Colonic mucosa (tissue), 4 donors: ENCODE measurements around the gene MYO1G. TPM values are rescaled to one million over a fixed set of nuclear protein-coding genes. Genes with fewer than 3 reads are reported as not detected.

ENCODE experiments used
- DNase-seq: peaks from one replicate; pipeline ENCODE4 v3.0.0-alpha.2; 2020
- H3K27ac ChIP-seq: fragments of 200-600 bp; one replicate; pipeline ENCODE4 v1.8.0; 2021
- H3K27me3 ChIP-seq: fragments of 200-600 bp; one replicate; pipeline ENCODE4 v1.8.0; 2021
- H3K36me3 ChIP-seq: fragments of 200-600 bp; one replicate; pipeline ENCODE4 v1.8.0; 2021
- H3K4me1 ChIP-seq: fragments of 200-600 bp; one replicate; pipeline ENCODE4 v1.8.0; 2021; ENCODE audit warnings: mild to moderate bottlenecking
- H3K4me3 ChIP-seq: fragments of 200-600 bp; one replicate; pipeline ENCODE4 v1.8.0; 2021
- H3K9ac ChIP-seq, 2 donors: one replicate each; pipeline ENCODE4 v1.7.0; 2013; ENCODE audit warnings: control low read depth in 2 of 2, low read depth in 2 of 2, low read length in 2 of 2
- H3K9me3 ChIP-seq: fragments of 200-600 bp; one replicate; pipeline ENCODE4 v1.8.0; 2021
- intact Hi-C: fragments of 100-400 bp; cut with DNase I; formaldehyde crosslinking; loops from one replicate; pipeline ENCODE4 v1.14.1; 2022
- total RNA-seq, 2 donors: library from RNA; stranded (reverse); fragmentation: NEBNext Ultra II Directional in 1 of 2; extraction: Animal tissue kit (Norgen Biotek cat#: 25700) in 1 of 2; gene quantifications; one replicate each; pipeline ENCODE4 v1.2.1, GENCODE V29; 2021
- TF ChIP-seq, protein P1 (sequence below): fragments of 200-600 bp; IDR thresholded peaks from one replicate; pipeline ENCODE4 v1.8.0; 2022; ENCODE audit warnings: antibody characterized with exemption, mild to moderate bottlenecking
- donor health status: healthy.
- donor health status: DM: no; HTN: no; CAD: no.
- donor health status: DM: no; HTN: no; CAD: no.

Gene MYO1G
- total RNA-seq, 2 donors from 2014 or later, result 2.1 to 3.6 TPM

DNA sequence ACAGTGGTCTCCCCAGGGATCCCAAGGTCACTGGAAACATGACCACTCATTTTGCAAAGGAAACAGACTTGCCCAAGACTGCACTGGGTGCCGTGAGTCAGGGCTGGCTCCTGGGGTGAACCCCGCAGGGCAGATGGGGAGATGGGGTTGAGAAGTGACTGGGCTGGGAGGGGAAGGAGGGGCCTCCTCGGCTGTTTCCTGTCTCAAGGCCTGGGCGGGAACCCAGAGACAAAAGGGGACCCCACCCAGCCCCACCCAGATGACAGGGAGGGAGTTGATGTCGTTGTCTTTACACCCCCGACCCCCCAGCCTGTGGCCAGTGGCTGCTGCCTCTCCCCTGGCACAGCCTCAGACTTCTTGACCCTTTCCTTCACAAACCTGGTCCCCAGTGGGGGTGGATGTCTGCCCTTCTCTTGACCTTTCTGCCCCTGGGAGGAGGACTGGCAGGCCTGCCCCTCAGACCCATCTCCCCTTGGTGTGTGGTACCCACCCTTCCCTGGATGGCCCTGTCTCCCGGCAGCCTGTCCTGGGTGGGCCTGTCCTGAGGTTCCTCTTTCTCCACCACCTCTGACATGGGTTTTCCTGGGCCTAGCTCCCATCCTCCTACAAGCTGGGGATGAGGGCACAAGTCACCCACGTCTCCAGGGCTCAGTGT lies 1.4 kb downstream of the MYO1G start:
- DNase-seq, result no peak
- no peaks in the 10 kb centered on the region for H3K4me1 ChIP-seq
- H3K9ac ChIP-seq, result peak overlapping the region; percentile 35 to 46
- H3K4me3 ChIP-seq, result peak overlapping the region; percentile 21
- H3K36me3 ChIP-seq, result no peaks in the 10 kb centered on the region
- no peaks in the 10 kb centered on the region for H3K9me3 ChIP-seq
- TF ChIP-seq, protein P1, sequence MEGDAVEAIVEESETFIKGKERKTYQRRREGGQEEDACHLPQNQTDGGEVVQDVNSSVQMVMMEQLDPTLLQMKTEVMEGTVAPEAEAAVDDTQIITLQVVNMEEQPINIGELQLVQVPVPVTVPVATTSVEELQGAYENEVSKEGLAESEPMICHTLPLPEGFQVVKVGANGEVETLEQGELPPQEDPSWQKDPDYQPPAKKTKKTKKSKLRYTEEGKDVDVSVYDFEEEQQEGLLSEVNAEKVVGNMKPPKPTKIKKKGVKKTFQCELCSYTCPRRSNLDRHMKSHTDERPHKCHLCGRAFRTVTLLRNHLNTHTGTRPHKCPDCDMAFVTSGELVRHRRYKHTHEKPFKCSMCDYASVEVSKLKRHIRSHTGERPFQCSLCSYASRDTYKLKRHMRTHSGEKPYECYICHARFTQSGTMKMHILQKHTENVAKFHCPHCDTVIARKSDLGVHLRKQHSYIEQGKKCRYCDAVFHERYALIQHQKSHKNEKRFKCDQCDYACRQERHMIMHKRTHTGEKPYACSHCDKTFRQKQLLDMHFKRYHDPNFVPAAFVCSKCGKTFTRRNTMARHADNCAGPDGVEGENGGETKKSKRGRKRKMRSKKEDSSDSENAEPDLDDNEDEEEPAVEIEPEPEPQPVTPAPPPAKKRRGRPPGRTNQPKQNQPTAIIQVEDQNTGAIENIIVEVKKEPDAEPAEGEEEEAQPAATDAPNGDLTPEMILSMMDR, result no peak
- H3K27ac ChIP-seq, result peak overlapping the region; percentile 10
- no peaks in the 10 kb centered on the region for H3K27me3 ChIP-seq
- intact Hi-C loops, result loop anchor here (5.0 kb wide), 1 partner anchor 160 kb away; no protein-coding TSS in a partner anchor

DNA sequence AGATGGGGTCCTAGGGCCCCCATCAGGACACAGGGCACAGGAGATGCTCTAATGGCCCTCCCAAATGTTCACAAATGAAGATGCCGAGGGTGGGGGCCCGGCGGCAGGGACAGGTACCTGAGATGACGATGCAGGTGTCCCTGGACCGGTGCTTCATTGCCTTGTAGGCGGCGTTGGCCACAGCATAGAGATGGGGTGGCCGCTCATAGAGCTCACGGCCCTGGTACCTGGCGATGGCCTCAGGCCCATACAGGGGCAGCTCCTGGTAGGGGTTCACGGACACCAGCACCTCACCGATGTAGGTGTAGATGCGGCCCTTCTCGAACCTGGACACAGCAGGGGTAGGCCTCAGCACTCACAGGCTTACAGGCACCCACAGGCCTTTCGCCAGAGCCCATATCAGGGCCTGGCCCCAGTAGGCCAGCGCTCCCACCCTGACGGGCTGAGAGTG lies 2.0 kb downstream of the MYO1G start:
- H3K9ac ChIP-seq, result peak overlapping the region in 1 of 2 donors; percentile 16
- H3K27me3 ChIP-seq, result no peaks in the 10 kb centered on the region
- no peaks in the 10 kb centered on the region for H3K9me3 ChIP-seq
- TF ChIP-seq, protein P1, result no peak
- no peak overlapping the region for H3K27ac ChIP-seq
- DNase-seq, result no peak
- H3K36me3 ChIP-seq, result no peaks in the 10 kb centered on the region
- intact Hi-C loops, result loop anchor here (5.0 kb wide), 1 partner anchor 161 kb away; no protein-coding TSS in a partner anchor
- no peaks in the 10 kb centered on the region for H3K4me1 ChIP-seq
- H3K4me3 ChIP-seq, result no peak overlapping the region

DNA sequence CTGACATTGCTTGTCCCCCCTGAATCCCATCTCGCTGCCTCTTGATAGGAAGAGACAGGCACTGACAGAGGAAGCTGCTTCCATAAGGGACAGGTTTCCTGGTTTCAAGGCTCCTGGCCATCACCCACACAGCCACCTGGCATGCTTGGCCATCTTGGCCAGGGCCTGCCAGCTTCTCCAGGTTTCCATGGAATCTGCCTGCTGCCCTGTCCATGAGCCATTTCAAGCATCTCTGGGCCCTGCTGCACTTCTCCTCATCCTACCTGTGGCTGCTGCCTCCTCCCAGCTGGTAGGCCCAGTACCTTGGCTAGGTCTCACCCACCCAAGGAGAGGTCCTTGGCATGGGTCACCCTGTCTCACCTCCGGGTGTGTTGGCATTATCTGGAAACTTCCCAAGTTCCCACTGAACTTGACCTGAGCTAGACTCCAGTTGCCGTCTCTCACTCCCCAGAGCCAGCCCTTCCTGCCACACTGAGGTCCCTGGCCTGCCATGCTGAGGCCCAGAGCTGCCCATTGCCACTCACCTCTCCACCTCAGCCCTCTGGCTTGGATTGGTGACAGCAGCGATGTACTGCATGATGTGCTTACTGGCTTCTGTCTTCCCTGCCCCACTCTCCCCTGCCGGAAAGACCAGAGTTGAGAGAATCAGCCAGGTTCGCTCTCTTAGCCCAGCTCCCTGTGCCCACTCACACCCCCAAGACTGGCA lies 2.6 kb downstream of the MYO1G start:
- H3K4me3 ChIP-seq, result no peak overlapping the region
- TF ChIP-seq, protein P1, result no peak
- no peak for DNase-seq
- H3K4me1 ChIP-seq, result no peaks in the 10 kb centered on the region
- intact Hi-C loops, result loop anchor here (5.0 kb wide), 1 partner anchor 161 kb away; no protein-coding TSS in a partner anchor
- no peak overlapping the region for H3K9ac ChIP-seq
- no peak overlapping the region for H3K27ac ChIP-seq
- H3K9me3 ChIP-seq, result no peaks in the 10 kb centered on the region
- no peaks in the 10 kb centered on the region for H3K27me3 ChIP-seq
- H3K36me3 ChIP-seq, result no peaks in the 10 kb centered on the region

DNA sequence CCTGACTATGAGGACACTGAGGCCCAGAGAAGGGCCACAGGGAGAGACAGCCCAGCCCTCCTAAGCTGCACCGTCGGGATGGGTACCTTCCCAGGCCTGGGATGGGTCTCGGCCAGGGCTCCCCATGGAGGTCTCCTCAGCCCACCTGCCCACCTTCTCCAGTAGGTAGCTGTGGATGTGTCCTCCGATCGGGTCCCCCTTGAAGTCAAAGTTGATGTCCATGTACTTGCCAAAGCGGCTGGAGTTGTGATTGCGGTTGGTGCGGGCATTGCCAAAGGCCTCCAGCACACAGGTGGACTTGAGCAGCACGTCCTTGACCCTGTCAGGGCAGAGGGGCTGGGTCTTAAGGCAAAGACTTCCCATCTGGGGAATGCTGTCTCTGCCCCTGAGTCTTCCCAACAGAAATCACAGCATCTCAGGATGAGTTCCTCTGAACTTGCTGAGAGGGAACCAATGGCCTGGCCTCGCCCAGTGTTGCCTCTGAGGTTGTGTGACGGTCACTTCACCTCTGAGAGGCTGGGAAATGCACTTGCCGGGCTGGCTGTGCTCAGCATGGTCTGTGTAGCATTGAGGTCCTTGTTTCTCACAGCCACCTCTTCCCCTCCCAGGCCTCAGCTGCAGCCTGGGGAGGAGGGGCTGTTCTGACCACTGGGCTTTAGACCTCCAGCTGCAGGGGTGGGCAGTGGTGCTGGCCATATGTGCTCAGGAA lies 3.3 kb downstream of the MYO1G start:
- intact Hi-C loops, result loop anchor here (5.0 kb wide), 1 partner anchor 162 kb away; no protein-coding TSS in a partner anchor
- H3K36me3 ChIP-seq, result no peaks in the 10 kb centered on the region
- no peak overlapping the region for H3K9ac ChIP-seq
- no peak overlapping the region for H3K27ac ChIP-seq
- TF ChIP-seq, protein P1, result no peak
- DNase-seq, result no peak
- H3K27me3 ChIP-seq, result no peaks in the 10 kb centered on the region
- H3K4me1 ChIP-seq, result no peaks in the 10 kb centered on the region
- H3K9me3 ChIP-seq, result no peaks in the 10 kb centered on the region
- H3K4me3 ChIP-seq, result no peak overlapping the region

DNA sequence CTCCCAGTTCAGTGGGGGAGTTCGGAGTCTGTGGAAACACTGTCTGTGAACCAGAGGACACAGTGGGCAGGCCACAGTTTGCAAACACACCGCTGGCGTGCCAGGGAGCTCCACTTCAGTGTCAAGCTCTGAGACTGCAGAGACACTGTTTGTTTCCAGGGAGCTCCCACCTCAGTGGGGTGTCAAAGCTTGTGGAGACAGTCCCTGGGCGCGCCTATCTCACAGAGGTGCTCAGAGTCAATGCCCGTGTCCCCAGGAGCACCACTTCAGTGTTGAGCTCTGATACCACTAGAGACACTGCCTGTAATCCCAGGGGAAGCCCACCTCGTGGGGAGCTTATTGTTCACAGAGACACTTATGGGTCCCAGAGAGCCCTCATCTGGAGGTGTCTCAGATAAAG lies 4.3 kb downstream of the MYO1G start:
- intact Hi-C loops, result no loop called here
- TF ChIP-seq, protein P1, result no peak

More for the DNA sequence above, 4.3 kb downstream of the MYO1G start:
- Histone ChIP-seq H3K27ac (no peak overlapping the region), H3K4me3 (no peak overlapping the region), H3K4me1 (no peaks in the 10 kb centered on the region), H3K27me3 (no peaks in the 10 kb centered on the region), H3K9me3 (no peaks in the 10 kb centered on the region), H3K9ac (no peak overlapping the region), H3K36me3 (no peaks in the 10 kb centered on the region)
- DNase-seq, result no peak
